ENCODE measurements around the gene SDR42E1. TPM values are rescaled to one million over a fixed set of nuclear protein-coding genes. Genes with fewer than 3 reads are reported as not detected.

The SDR42E1 gene
- polyA plus RNA-seq, 2 donors, result 2.3 to 3.6 TPM

- 88 to 93% methylated on average over 4 of the region's 4 CpGs for WGBS, 2 donors
- H3K4me1 ChIP-seq (ENCODE audit: control insufficient read depth in 2 of 2, insufficient read depth in 2 of 2, low read length in 1 of 2), result no peaks in the 10 kb centered on the region
- H3K36me3 ChIP-seq (ENCODE audit: control insufficient read depth in 2 of 2, insufficient read depth in 2 of 2, low read length in 1 of 2), result no peaks in the 10 kb centered on the region
- H3K27me3 ChIP-seq (ENCODE audit: control insufficient read depth in 1 of 2, insufficient read depth in 2 of 2, low read length in 2 of 2), result no peaks in the 10 kb centered on the region
- no peaks in the 10 kb centered on the region for H3K9me3 ChIP-seq (ENCODE audit: control insufficient read depth in 2 of 2, insufficient read depth in 1 of 2, low read depth in 1 of 2, low read length in 1 of 2)
- no peak overlapping the region for H3K4me3 ChIP-seq (ENCODE audit: low read depth in 1 of 2, low read length in 2 of 2)
- H3K27ac ChIP-seq (ENCODE audit: low read depth in 2 of 2, low read length in 1 of 2), result no peak overlapping the region
These were observed 13.6 kb upstream of the SDR42E1 start for GRCh38 chr16:82024883-82025282.

DNA sequence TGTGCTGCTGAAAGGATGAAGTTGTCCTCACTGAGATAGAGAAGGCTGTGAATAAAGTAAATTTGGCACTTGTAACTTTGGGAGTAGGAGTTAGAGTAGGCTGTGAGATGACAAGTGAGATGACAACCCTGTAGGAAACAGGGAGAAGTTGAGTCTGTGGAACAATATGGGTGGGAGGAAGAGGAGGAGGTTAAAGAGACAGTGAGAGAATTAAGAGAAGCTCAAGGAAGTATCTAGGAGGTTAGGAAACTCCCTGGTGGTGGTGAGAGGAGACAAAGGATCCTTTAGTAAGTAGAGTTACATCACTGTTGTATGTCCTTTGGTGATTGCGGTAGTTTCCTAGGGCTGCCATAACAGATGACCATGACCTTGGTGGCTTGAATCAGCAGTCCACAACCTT is 13.0 kb upstream of the SDR42E1 start:
- Histone ChIP-seq H3K4me1 (ENCODE audit: control insufficient read depth in 2 of 2, insufficient read depth in 2 of 2, low read length in 1 of 2) (no peaks in the 10 kb centered on the region), H3K4me3 (ENCODE audit: low read depth in 1 of 2, low read length in 2 of 2) (no peak overlapping the region), H3K27ac (ENCODE audit: low read depth in 2 of 2, low read length in 1 of 2) (no peak overlapping the region), H3K36me3 (ENCODE audit: control insufficient read depth in 2 of 2, insufficient read depth in 2 of 2, low read length in 1 of 2) (no peaks in the 10 kb centered on the region), H3K27me3 (ENCODE audit: control insufficient read depth in 1 of 2, insufficient read depth in 2 of 2, low read length in 2 of 2) (no peaks in the 10 kb centered on the region), H3K9me3 (ENCODE audit: control insufficient read depth in 2 of 2, insufficient read depth in 1 of 2, low read depth in 1 of 2, low read length in 1 of 2) (no peaks in the 10 kb centered on the region)
- 97 to 100% methylated on average over 1 of the region's 1 CpG for WGBS, 2 donors

- H3K4me1 ChIP-seq (ENCODE audit: control insufficient read depth in 2 of 2, insufficient read depth in 2 of 2, low read length in 1 of 2), result no peaks in the 10 kb centered on the region
- WGBS, 2 donors, result 75 to 89% methylated on average over 7 of the region's 7 CpGs
- no peaks in the 10 kb centered on the region for H3K36me3 ChIP-seq (ENCODE audit: control insufficient read depth in 2 of 2, insufficient read depth in 2 of 2, low read length in 1 of 2)
- no peak overlapping the region for H3K4me3 ChIP-seq (ENCODE audit: low read depth in 1 of 2, low read length in 2 of 2)
- no peaks in the 10 kb centered on the region for H3K27me3 ChIP-seq (ENCODE audit: control insufficient read depth in 1 of 2, insufficient read depth in 2 of 2, low read length in 2 of 2)
- H3K27ac ChIP-seq (ENCODE audit: low read depth in 2 of 2, low read length in 1 of 2), result no peak overlapping the region
- no peaks in the 10 kb centered on the region for H3K9me3 ChIP-seq (ENCODE audit: control insufficient read depth in 2 of 2, insufficient read depth in 1 of 2, low read depth in 1 of 2, low read length in 1 of 2)
These were observed 11.9 kb upstream of the SDR42E1 start for GRCh38 chr16:82023206-82023605.

GRCh38 chr16:82020051-82020450 is 8.8 kb upstream of the SDR42E1 start:
- Histone ChIP-seq H3K27me3 (ENCODE audit: control insufficient read depth in 1 of 2, insufficient read depth in 2 of 2, low read length in 2 of 2) (no peaks in the 10 kb centered on the region), H3K36me3 (ENCODE audit: control insufficient read depth in 2 of 2, insufficient read depth in 2 of 2, low read length in 1 of 2) (no peaks in the 10 kb centered on the region), H3K27ac (ENCODE audit: low read depth in 2 of 2, low read length in 1 of 2) (no peak overlapping the region), H3K4me1 (ENCODE audit: control insufficient read depth in 2 of 2, insufficient read depth in 2 of 2, low read length in 1 of 2) (no peaks in the 10 kb centered on the region), H3K9me3 (ENCODE audit: control insufficient read depth in 2 of 2, insufficient read depth in 1 of 2, low read depth in 1 of 2, low read length in 1 of 2) (no peaks in the 10 kb centered on the region), H3K4me3 (ENCODE audit: low read depth in 1 of 2, low read length in 2 of 2) (no peak overlapping the region)
- 85 to 89% methylated on average over 5 of the region's 5 CpGs for WGBS, 2 donors

DNA sequence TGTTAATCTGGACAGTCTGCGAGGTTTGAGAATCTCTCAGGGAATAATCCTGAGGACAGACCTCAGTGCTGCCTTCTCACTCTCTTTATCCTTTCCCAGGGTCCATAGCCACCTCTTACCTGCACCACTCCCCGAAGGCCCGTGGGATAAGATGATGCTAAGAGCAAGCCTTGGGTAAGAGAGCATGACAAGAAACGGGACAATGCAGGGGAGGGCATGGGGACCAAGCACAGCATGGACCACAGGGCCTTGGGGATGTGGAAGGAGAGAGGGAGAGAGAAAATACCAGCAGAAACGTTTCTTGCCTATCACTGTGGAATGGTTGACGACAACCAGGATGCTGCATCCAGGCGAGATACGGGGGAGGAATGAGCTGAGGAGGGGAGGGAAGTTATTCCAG is 8.3 kb upstream of the SDR42E1 start:
- 59 to 68% methylated on average over 8 of the region's 8 CpGs for WGBS, 2 donors
- no peak overlapping the region for H3K4me3 ChIP-seq (ENCODE audit: low read depth in 1 of 2, low read length in 2 of 2)
- no peaks in the 10 kb centered on the region for H3K36me3 ChIP-seq (ENCODE audit: control insufficient read depth in 2 of 2, insufficient read depth in 2 of 2, low read length in 1 of 2)
- no peak overlapping the region for H3K27ac ChIP-seq (ENCODE audit: low read depth in 2 of 2, low read length in 1 of 2)
- no peaks in the 10 kb centered on the region for H3K4me1 ChIP-seq (ENCODE audit: control insufficient read depth in 2 of 2, insufficient read depth in 2 of 2, low read length in 1 of 2)
- H3K27me3 ChIP-seq (ENCODE audit: control insufficient read depth in 1 of 2, insufficient read depth in 2 of 2, low read length in 2 of 2), result no peaks in the 10 kb centered on the region
- H3K9me3 ChIP-seq (ENCODE audit: control insufficient read depth in 2 of 2, insufficient read depth in 1 of 2, low read depth in 1 of 2, low read length in 1 of 2), result no peaks in the 10 kb centered on the region

- Histone ChIP-seq H3K27me3 (ENCODE audit: control insufficient read depth in 1 of 2, insufficient read depth in 2 of 2, low read length in 2 of 2) (no peaks in the 10 kb centered on the region), H3K36me3 (ENCODE audit: control insufficient read depth in 2 of 2, insufficient read depth in 2 of 2, low read length in 1 of 2) (no peaks in the 10 kb centered on the region), H3K4me1 (ENCODE audit: control insufficient read depth in 2 of 2, insufficient read depth in 2 of 2, low read length in 1 of 2) (no peaks in the 10 kb centered on the region), H3K27ac (ENCODE audit: low read depth in 2 of 2, low read length in 1 of 2) (no peak overlapping the region), H3K4me3 (ENCODE audit: low read depth in 1 of 2, low read length in 2 of 2) (no peak overlapping the region), H3K9me3 (ENCODE audit: control insufficient read depth in 2 of 2, insufficient read depth in 1 of 2, low read depth in 1 of 2, low read length in 1 of 2) (no peaks in the 10 kb centered on the region)
- WGBS, 2 donors, result 80 to 85% methylated on average over 6 of the region's 6 CpGs
These were observed 6.8 kb upstream of the SDR42E1 start for GRCh38 chr16:82017911-82018568.

GRCh38 chr16:82016964-82017363 is 5.7 kb upstream of the SDR42E1 start:
- H3K4me1 ChIP-seq (ENCODE audit: control insufficient read depth in 2 of 2, insufficient read depth in 2 of 2, low read length in 1 of 2), result no peaks in the 10 kb centered on the region
- WGBS, 2 donors, result 28 to 58% methylated on average over 2 of the region's 2 CpGs
- H3K4me3 ChIP-seq (ENCODE audit: low read depth in 1 of 2, low read length in 2 of 2), result no peak overlapping the region
- H3K27me3 ChIP-seq (ENCODE audit: control insufficient read depth in 1 of 2, insufficient read depth in 2 of 2, low read length in 2 of 2), result no peaks in the 10 kb centered on the region
- no peaks in the 10 kb centered on the region for H3K36me3 ChIP-seq (ENCODE audit: control insufficient read depth in 2 of 2, insufficient read depth in 2 of 2, low read length in 1 of 2)
- peak overlapping the region in 1 of 2 donors; percentile 23 for H3K27ac ChIP-seq (ENCODE audit: low read depth in 2 of 2, low read length in 1 of 2)
- no peaks in the 10 kb centered on the region for H3K9me3 ChIP-seq (ENCODE audit: control insufficient read depth in 2 of 2, insufficient read depth in 1 of 2, low read depth in 1 of 2, low read length in 1 of 2)

GRCh38 chr16:82016263-82016662 is 5.0 kb upstream of the SDR42E1 start:
- 19 to 21% methylated on average over 7 of the region's 7 CpGs for WGBS, 2 donors
- Histone ChIP-seq H3K27ac (ENCODE audit: low read depth in 2 of 2, low read length in 1 of 2) (peak overlapping the region in 1 of 2 donors; percentile 23), H3K9me3 (ENCODE audit: control insufficient read depth in 2 of 2, insufficient read depth in 1 of 2, low read depth in 1 of 2, low read length in 1 of 2) (peaks cover 0 to 3% of the 10 kb centered on the region in 2 donors), H3K4me1 (ENCODE audit: control insufficient read depth in 2 of 2, insufficient read depth in 2 of 2, low read length in 1 of 2) (peaks cover 0 to 3% of the 10 kb centered on the region in 2 donors), H3K36me3 (ENCODE audit: control insufficient read depth in 2 of 2, insufficient read depth in 2 of 2, low read length in 1 of 2) (no peaks in the 10 kb centered on the region), H3K4me3 (ENCODE audit: low read depth in 1 of 2, low read length in 2 of 2) (peak overlapping the region in 1 of 2 donors; percentile 2), H3K27me3 (ENCODE audit: control insufficient read depth in 1 of 2, insufficient read depth in 2 of 2, low read length in 2 of 2) (no peaks in the 10 kb centered on the region)

GRCh38 chr16:82013139-82013538 is 1.9 kb upstream of the SDR42E1 start:
- no peak overlapping the region for H3K4me3 ChIP-seq (ENCODE audit: low read depth in 1 of 2, low read length in 2 of 2)
- no peak overlapping the region for H3K27ac ChIP-seq (ENCODE audit: low read depth in 2 of 2, low read length in 1 of 2)
- no peaks in the 10 kb centered on the region for H3K36me3 ChIP-seq (ENCODE audit: control insufficient read depth in 2 of 2, insufficient read depth in 2 of 2, low read length in 1 of 2)
- H3K27me3 ChIP-seq (ENCODE audit: control insufficient read depth in 1 of 2, insufficient read depth in 2 of 2, low read length in 2 of 2), result no peaks in the 10 kb centered on the region
- 46 to 52% methylated on average over 2 of the region's 2 CpGs for WGBS, 2 donors
- peaks cover 0 to 7% of the 10 kb centered on the region in 2 donors for H3K9me3 ChIP-seq (ENCODE audit: control insufficient read depth in 2 of 2, insufficient read depth in 1 of 2, low read depth in 1 of 2, low read length in 1 of 2)
- peaks cover 0 to 3% of the 10 kb centered on the region in 2 donors for H3K4me1 ChIP-seq (ENCODE audit: control insufficient read depth in 2 of 2, insufficient read depth in 2 of 2, low read length in 1 of 2)

DNA sequence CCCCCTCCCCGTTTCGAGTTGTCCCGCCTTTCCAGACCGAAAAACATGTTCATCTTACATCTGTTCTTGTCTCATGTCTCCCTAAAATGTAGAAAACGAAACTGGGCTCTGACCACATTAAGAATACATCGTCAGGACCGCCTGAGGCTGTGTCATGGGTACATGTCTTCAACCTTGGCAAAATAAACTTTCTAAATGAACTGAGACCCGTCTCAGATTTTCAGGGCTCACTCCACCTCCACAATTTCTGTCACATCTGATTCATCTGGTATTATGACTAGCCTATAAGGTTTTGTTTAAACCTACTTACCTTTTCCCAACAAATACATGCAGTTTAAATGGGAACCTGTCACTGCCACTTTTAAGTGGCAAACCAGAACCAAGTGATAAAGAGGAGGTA is 621 bp downstream of the SDR42E1 start:
- peak overlapping the region; percentile 40 to 67 for H3K27ac ChIP-seq (ENCODE audit: low read depth in 2 of 2, low read length in 1 of 2)
- no peaks in the 10 kb centered on the region for H3K36me3 ChIP-seq (ENCODE audit: control insufficient read depth in 2 of 2, insufficient read depth in 2 of 2, low read length in 1 of 2)
- H3K27me3 ChIP-seq (ENCODE audit: control insufficient read depth in 1 of 2, insufficient read depth in 2 of 2, low read length in 2 of 2), result no peaks in the 10 kb centered on the region
- peaks cover 0 to 7% of the 10 kb centered on the region in 2 donors for H3K9me3 ChIP-seq (ENCODE audit: control insufficient read depth in 2 of 2, insufficient read depth in 1 of 2, low read depth in 1 of 2, low read length in 1 of 2)
- 50 to 56% methylated on average over 8 of the region's 8 CpGs for WGBS, 2 donors
- H3K4me3 ChIP-seq (ENCODE audit: low read depth in 1 of 2, low read length in 2 of 2), result peak overlapping the region; percentile 73 to 75
- H3K4me1 ChIP-seq (ENCODE audit: control insufficient read depth in 2 of 2, insufficient read depth in 2 of 2, low read length in 1 of 2), result peaks cover 0 to 3% of the 10 kb centered on the region in 2 donors

All from esophagus (tissue), 2 donors.